Hepatocyte (in vitro differentiated cells): ENCODE results near the gene GFM1. TPM values are rescaled to one million over a fixed set of nuclear protein-coding genes. Genes with fewer than 3 reads are reported as not detected.

Source experiments
- DNase-seq: peaks from one replicate; pipeline ENCODE4 v3.0.0-alpha.2; 2016; ENCODE audit warnings: low spot score
- H2AFZ ChIP-seq: fragments of 200-600 bp; sonication (generic); 2 replicates; pipeline ENCODE4 v1.6.0; 2016; ENCODE audit warnings: antibody characterized with exemption, mild to moderate bottlenecking
- H3K27ac ChIP-seq: fragments of 200-600 bp; sonication (generic); 2 replicates; pipeline ENCODE4 v1.5.1; 2016; ENCODE audit warnings: mild to moderate bottlenecking
- H3K27me3 ChIP-seq: fragments of 200-600 bp; sonication (generic); 2 replicates; pipeline ENCODE4 v1.6.1; 2016
- H3K36me3 ChIP-seq: fragments of 200-600 bp; sonication (generic); replicated peaks from 2 replicates; pipeline ENCODE4 v1.5.1; 2016; ENCODE audit warnings: low read depth; ENCODE audit not compliant: insufficient read depth
- H3K4me1 ChIP-seq: fragments of 200-600 bp; sonication (generic); 2 replicates; pipeline ENCODE4 v1.5.1; 2016; ENCODE audit warnings: mild to moderate bottlenecking, moderate library complexity; ENCODE audit not compliant: insufficient read depth
- H3K4me2 ChIP-seq: fragments of 200-600 bp; sonication (generic); 2 replicates; pipeline ENCODE4 v1.6.0; 2016
- H3K4me3 ChIP-seq: fragments of 200-600 bp; sonication (generic); 2 replicates; pipeline ENCODE4 v1.5.1; 2016; ENCODE audit warnings: mild to moderate bottlenecking
- H3K79me2 ChIP-seq: fragments of 200-600 bp; sonication (generic); 2 replicates; pipeline ENCODE4 v1.6.0; 2017; ENCODE audit warnings: mild to moderate bottlenecking
- H3K9me2 ChIP-seq: fragments of 200-600 bp; sonication (generic); replicated peaks from 2 replicates; pipeline ENCODE4 v1.6.0; 2017; ENCODE audit warnings: mild to moderate bottlenecking; ENCODE audit not compliant: insufficient read depth
- H3K9me3 ChIP-seq: fragments of 200-600 bp; sonication (generic); 2 replicates; pipeline ENCODE4 v1.5.1; 2016; ENCODE audit warnings: low read depth, mild to moderate bottlenecking
- H4K20me1 ChIP-seq: fragments of 200-600 bp; sonication (generic); 2 replicates; pipeline ENCODE4 v1.6.0; 2016; ENCODE audit warnings: mild to moderate bottlenecking; ENCODE audit not compliant: insufficient read depth, poor library complexity, severe bottlenecking
- CTCF ChIP-seq: fragments of 200-600 bp; sonication (generic); IDR thresholded peaks from 2 replicates; pipeline ENCODE4 v1.5.1; 2016; ENCODE audit warnings: antibody characterized with exemption, mild to moderate bottlenecking; ENCODE audit not compliant: poor library complexity
- EZH2 ChIP-seq: fragments of 200-600 bp; sonication (generic); IDR thresholded peaks from 2 replicates; pipeline ENCODE4 v1.6.1; 2016; ENCODE audit warnings: antibody characterized with exemption, mild to moderate bottlenecking, borderline replicate concordance
- EZH2phosphoT487 ChIP-seq: fragments of 200-600 bp; sonication (generic); IDR thresholded peaks from one replicate; pipeline ENCODE4 v1.6.1; 2018; ENCODE audit warnings: antibody characterized with exemption, mild to moderate bottlenecking, low read depth, moderate library complexity; ENCODE audit not compliant: unreplicated experiment, severe bottlenecking
- WGBS: methylation state at CpG from one replicate; pipeline ENCODE4 v1.1.6; 2016; ENCODE audit warnings: low lambda C conversion rate; ENCODE audit errors: missing lambda C conversion rate; 5-methylcytosine and 5-hydroxymethylcytosine counted together
- polyA plus RNA-seq: library from polyadenylated mRNA; unstranded; fragments of >200 nt; fragmentation: Nextera tagmentation; extraction: Ambion mirVana; gene quantifications from 2 replicates; pipeline ENCODE4 v1.2.1, GENCODE V29; 2016
- total RNA-seq: library from RNA; depleted of rRNA; stranded (reverse); fragments of >200 nt; gene quantifications from 2 replicates; pipeline ENCODE4 v1.2.3, GENCODE V29; 2014

Gene GFM1
- total and polyA plus RNA-seq, 2 experiments from 2014 or later: 28.0 to 60.0 TPM

GRCh38 chr3:158659454-158660237 lies 15.3 kb downstream of the GFM1 start:
- Histone ChIP-seq H3K9me2 (no peaks in the 10 kb centered on the region), H3K4me3 (no peak overlapping the region), H3K79me2 (peaks cover 2% of the 10 kb centered on the region), H3K4me1 (no peaks in the 10 kb centered on the region), H3K4me2 (no peak overlapping the region), H3K27ac (no peak overlapping the region), H3K36me3 (no peaks in the 10 kb centered on the region), H3K27me3 (no peaks in the 10 kb centered on the region), H3K9me3 (no peaks in the 10 kb centered on the region), H2AFZ (no peak overlapping the region), H4K20me1 (no peaks in the 10 kb centered on the region)
- peak; percentile 78 for DNase-seq
- no peak for TF ChIP-seq EZH2
- peak; percentile 78 for TF ChIP-seq CTCF
- TF ChIP-seq EZH2phosphoT487: no peak
- 55% methylated on average over 7 of the region's 7 CpGs for WGBS

- no peak for DNase-seq
- no peak overlapping the region for H2AFZ ChIP-seq
- no peaks in the 10 kb centered on the region for H3K9me3 ChIP-seq
- no peak overlapping the region for H3K4me3 ChIP-seq
- 97% methylated on average over 4 of the region's 4 CpGs for WGBS
- no peaks in the 10 kb centered on the region for H3K9me2 ChIP-seq
- no peaks in the 10 kb centered on the region for H3K4me1 ChIP-seq
- H3K79me2 ChIP-seq: peaks cover 2% of the 10 kb centered on the region
- no peaks in the 10 kb centered on the region for H3K27me3 ChIP-seq
- H3K36me3 ChIP-seq: no peaks in the 10 kb centered on the region
- H3K27ac ChIP-seq: no peak overlapping the region
- TF ChIP-seq EZH2phosphoT487 (no peak), CTCF (no peak), EZH2 (no peak)
- H3K4me2 ChIP-seq: no peak overlapping the region
- no peaks in the 10 kb centered on the region for H4K20me1 ChIP-seq
Measured at GRCh38 chr3:158660711-158661110, 16.4 kb downstream of the GFM1 start.

- Histone ChIP-seq H3K79me2 (peaks cover 2% of the 10 kb centered on the region), H3K36me3 (no peaks in the 10 kb centered on the region), H3K4me2 (no peak overlapping the region), H2AFZ (no peak overlapping the region), H3K9me2 (no peaks in the 10 kb centered on the region), H3K27ac (no peak overlapping the region), H3K27me3 (no peaks in the 10 kb centered on the region), H3K9me3 (no peaks in the 10 kb centered on the region), H3K4me1 (no peaks in the 10 kb centered on the region), H3K4me3 (no peak overlapping the region), H4K20me1 (no peaks in the 10 kb centered on the region)
- 98% methylated on average over 1 of the region's 1 CpG for WGBS
- no peak for DNase-seq
- TF ChIP-seq EZH2phosphoT487: no peak
- no peak for TF ChIP-seq CTCF
- no peak for TF ChIP-seq EZH2
Measured at GRCh38 chr3:158663246-158663645, 18.9 kb downstream of the GFM1 start.
